ENCODE measurements around the gene SMIM1.

The SMIM1 gene

DNA sequence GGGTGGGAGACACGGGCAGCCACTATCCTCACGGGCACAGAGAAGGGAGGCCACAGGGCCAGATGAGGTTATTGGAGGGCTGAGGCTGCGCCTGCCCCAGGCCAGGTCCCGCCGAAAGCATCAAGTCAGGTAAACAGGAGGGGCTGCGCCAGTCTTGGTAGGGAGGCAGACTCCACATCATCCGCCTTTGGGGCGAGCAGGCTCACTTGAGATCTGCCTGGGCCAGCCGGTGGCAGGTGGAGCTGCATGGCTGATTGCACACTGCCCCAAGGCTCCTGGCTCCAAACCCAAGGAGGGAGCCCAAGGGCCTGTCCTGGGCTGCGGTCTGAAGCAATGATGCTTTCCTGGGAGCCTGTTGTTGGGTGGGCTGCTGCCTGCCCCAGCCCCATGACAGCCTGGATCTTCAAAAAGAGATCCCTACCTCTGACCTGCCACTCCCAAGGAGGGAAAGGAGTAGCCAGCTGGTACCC is 4.6 kb downstream of the SMIM1 start:
- no peak for DNase-seq (ENCODE audit: low read depth)

DNA sequence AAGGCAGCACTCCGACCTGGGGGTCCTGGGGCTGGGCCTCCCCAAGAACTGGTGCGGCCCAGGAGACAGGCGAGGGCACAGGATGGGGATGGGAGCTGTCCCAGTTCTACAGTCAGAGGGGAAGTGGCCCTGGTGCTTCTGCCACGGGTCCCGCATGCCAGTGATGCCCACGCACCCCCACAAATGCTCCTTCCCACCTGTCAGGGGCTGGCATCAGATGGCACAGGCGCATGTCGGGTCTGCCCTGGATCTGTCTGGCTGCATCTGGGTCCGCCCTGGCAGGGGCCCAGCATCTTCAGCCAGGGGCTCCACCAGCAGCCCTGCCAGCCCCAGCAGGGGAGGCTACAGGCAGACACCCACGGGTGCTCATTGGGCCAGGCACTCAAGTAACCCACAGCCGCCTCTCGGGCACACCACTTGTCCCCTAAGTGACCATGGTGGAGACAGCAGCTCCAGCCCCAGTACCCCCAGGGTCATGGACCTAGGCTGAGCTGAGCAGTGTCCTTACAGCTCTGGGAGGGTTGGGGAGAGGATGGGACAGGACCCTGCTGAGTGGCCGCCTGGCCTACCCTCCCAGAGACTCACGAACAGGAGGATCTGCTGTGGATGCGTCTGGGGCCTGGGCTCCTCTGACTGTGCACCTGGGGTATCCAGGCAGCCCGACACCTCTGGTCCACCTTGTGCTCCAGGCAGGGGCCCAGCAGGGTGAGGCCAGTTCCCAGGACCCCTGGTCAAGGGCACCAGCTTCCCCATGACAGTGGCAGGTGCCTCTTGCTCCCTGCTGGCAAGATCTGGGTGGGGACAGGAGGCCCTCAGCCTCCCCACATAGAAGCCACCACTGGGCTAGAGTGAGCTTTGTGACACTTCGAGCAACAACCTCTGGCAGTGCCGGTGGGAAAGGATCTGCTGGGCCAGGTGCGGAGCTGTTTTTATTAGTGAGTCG is 5.4 kb downstream of the SMIM1 start:
- DNase-seq (ENCODE audit: low read depth) = no peak

DNA sequence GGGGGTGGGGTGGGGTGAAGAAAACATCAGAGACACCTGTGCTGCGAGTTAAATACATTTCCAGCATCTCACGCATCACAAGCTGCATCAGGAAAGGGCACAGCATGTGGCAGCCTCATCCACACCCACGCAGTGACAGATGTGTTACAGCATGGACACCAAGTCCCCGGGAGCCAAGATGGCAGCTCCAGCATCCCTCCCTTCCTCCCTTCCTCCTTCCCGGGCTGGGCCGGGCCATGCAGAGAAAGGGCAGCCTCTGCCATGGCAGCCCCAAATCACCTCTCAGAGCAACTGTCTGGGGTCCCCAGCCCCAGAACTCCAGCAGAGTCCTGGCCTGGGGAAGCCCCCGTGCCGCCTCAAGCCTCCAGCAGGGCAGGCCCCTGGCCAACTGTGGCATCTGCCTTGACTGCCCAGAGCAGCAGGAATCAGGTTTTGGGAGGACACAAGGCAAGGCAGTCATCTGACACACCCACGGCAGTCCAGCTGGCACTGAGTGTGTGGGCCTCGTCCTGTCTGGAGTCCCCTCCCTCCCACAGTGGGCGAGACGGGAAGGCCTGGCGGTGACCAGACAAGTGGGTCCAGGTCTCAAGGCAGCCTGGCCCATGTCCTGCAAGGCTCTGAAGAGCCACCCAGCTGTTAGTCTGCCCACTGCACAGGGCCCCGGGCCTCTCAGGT is 6.2 kb downstream of the SMIM1 start:
- DNase-seq (ENCODE audit: low read depth) = no peak

DNA sequence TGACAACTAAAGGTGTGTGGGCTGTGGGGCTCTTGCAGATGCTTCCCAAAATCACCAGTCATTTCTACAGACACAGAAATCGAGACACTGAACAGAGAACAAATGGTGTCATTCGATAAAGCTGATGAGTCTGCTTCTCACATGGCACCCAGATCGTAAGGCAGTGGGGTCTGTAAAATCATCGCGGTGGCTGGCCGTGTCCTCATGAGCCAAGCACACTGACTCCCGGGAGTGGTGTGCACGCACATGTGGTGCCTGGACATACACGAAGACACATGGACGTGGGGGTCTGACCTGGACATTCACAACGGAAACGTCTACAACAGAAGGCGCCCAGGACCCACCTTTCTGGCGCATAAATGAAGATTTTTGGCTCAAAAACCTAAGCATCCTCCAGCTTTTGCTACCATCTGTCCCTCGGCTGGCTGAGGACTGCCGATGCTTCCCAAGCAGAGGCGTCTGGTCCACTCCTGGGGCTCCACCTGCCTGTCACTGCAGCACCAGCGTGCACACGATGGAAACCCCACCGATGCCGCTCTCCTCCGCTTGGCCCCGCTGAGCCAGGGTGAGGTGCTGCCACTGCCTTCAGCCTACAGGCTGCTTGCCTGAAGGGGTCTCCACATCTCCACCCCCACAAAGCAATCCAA is 6.8 kb downstream of the SMIM1 start:
- no peak for DNase-seq (ENCODE audit: low read depth)

DNA sequence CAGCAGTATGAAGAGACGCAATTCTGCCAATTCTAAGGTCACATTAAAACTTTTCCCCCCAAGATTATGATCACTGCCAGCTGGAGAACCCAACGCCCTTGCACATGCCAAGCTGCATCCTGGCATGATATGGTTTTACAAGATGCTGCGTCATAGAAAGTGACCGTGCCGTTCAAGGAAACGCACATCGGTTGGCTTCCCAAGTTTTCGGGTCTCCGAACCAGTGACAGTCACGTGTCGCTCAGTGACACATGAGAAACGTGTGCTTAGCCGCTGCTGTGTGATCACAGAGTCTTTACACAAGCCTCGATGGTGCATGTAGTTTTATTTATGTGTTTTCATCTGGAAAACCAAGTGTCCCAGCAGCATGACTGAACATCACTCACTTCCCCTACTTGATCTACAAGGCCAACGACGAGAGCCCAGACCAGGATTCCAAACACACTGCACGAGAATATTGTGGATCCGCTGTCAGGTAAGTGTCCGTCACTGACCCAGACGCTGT is 7.4 kb downstream of the SMIM1 start:
- DNase-seq (ENCODE audit: low read depth) = no peak

DNA sequence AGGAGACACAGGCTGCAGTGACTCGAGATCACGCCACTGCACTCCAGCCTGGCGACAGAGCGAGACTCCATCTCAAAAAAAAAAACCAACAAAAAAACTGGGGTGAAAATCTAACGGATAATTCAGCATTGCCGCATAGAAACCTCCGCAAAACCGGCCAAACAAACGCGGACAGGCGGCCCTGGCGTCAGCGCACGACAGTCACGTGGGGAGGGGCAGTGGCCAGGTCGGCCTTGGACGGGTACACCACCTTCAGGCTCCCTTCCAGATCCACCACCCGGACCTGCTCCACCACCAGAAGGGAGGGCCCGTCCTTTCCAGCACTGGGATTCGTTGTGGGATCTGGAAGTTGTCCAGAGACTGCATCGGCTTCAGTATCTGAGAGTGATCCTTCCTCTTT is 8.4 kb downstream of the SMIM1 start:
- DNase-seq (ENCODE audit: low read depth) = no peak

DNA sequence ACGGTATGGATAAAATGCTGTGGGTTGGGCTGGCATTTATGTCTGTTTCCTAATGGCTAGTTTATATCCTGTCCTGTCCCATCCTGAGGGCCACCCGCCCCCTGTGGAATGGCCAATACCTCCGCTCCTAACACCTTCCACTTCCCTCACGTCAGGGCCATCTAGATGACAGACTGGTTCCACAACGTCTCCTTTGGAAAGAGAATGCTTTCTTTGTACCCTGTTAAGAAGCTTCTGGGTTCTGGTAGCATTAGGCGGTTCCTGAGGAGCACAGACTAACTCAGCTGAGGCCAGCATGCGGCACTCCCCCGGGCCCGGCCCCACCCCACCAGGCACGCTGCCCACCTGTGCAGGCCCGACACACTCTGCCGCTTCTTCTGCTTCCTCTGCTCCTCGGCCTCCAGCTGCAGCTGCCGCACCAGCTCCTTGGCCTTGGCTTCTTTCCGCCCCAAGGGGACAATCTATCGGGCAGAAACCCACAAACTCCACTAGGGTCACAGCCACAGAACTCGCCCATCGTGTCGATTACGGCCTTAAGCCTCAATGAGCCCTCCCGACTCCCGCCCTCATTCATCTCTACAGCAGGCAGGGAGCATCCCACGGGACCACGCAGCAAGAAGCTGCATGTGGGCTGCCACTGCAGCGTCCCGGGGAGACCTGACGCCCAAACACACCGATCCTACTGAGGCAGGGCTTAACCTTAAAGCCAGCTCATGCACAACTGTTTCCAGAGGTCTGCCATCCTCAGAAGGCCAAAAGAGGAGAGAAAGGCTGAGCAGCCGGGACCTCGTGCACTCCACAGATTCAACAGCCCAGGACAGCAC is 11.3 kb downstream of the SMIM1 start:
- no peak for DNase-seq (ENCODE audit: low read depth)

DNA sequence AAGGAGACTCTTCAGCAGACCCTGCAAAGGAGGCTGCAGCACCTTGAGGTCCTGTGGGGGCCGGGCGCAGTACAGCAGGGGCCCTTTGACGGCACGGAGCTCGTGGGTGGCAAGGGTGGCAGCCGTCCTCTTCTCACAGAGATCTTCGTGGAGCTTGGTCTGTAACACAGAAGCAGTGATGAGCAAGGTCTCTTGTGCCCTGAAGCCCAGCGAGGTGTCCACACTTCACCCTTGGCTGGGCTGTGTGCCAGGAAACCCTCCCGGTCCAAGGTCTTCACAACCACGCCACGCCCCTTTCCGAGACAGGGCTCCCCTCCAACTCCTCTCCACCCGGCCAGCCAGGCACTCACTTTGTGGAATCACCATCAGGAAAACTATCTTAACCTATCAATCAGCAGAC is 12.5 kb downstream of the SMIM1 start:
- no peak for DNase-seq (ENCODE audit: low read depth)

DNA sequence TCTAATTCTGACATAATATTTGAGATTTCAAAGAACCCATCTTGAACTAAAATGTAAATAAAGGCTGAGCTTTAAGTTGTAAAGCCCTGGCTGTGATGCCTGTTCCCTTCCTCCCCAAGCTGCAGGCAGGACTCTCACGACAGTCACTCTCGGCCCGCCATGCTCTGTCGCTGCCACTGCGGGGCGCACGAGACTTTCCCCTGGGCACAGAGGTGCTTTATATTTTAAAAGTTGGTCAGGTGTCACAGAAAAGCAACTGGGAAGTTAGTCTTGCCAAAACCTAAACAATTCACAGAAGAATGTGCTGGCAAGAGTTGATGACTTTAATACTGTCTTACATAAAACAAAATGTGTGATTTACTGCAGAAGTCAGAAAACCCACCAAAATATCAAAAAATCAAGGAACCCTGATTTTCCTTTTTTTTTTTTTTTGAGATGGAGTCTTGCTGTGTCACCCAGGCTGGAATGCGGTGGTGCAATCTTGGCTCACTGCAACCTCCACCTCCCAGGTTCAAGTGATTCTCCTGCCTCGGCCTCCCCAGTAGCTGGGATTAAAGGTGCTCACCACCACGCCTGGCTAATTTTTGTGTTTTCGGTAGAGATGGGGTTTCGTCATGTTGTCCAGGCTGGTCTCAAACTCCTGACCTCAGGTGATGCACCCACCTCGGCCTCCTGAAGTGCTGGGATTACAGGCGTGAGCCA is 13.1 kb downstream of the SMIM1 start:
- DNase-seq (ENCODE audit: low read depth) = no peak

DNA sequence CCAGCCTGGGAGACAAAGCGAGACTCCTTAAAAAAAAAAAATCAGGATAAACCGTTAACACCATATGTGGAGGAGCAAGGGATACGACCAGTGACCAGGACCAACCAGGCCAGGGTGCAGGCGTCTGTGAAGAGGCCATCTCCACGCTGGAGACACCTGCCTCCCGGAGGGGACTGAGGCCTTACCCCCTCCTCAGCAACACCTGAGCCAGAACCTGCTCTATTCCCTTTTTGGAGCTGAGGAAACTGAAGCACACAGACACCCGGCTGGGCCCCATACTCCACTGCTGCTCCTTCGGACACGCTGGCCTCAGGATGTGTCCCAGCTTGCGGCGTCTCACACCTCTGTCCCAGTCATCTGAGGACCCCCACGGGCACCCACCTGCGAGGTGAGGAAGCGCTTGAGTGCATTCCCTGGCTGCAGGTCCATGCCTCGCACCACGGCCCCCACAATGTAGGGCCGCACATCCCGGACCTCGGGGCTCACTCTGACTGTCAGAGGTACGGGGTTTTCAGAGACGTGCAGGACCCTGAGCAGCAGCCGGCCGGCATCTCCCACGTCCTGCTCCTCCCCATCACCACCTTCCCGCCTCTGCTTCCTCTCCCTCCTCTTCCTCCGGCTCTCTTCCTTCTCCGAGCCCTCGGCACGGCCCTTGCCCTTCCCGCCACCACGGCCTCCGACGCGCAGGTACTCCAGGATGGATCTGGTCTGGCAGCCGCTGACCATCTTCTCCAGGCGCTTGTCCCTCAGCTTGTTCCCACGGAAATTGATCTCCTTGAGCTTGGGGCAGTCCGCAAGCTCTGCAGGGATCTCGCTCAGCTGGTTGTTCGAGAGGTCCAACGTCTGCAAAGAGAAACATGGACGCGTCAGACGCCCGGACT is 14.2 kb downstream of the SMIM1 start:
- no peak for DNase-seq (ENCODE audit: low read depth)

DNA sequence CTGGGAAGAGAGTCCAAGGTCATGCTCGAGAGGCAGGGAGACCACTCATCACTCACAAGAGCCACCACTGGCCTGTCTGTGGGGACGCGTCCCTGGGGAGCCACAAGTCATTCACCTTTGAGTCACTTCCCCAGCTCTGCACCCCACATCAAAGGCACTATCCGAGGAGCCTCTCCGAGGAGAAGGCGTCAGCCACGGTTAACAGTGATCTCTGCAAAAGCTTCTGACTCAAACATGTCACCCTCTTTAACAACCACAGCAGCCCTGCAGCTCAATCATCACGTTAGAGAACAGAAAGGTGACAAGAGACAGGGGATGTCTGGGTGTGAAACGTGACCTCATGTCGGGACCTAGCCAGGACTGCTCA is 14.8 kb downstream of the SMIM1 start:
- DNase-seq (ENCODE audit: low read depth) = no peak

DNA sequence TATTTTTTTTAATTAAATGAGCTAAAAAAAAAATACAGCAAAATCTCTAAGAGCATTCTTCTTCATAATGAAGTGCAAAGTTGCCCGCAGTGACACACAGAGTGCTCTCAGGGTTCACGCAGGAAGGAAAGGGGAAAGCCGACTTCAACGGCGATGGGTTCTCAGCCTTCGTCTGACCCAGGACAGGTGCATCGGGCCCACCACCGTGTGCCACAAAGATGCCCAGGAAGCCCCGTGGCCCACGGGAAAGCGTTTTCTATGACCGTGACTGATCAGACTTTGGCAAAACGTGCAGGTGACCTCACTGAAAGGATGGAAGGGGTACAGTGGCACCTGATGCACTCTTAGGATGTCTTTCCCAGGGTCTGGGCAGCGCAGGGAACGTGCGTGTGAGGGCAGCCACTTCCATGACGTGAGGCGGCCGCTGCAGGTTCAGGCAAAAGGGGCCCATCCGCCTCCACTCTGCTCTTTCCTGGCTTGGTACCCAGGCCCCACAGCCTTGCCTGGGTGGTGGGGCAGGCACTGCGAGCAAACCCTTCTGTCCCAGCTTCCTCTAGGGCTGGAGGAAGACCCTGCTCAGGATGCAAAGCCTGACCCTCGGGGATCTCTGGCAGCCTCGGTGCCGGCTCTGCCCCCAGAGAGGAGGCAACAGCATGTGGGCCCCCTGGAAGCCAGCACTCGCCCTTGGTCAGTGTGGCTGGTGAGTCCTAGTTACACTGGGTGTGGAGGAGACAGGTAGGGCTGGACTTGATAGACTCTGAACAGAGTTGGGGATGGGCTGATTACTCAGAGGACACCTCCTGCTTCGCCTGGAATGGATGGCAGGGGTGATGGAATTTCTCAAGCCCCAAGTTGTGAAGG is 15.4 kb downstream of the SMIM1 start:
- no peak for DNase-seq (ENCODE audit: low read depth)

DNA sequence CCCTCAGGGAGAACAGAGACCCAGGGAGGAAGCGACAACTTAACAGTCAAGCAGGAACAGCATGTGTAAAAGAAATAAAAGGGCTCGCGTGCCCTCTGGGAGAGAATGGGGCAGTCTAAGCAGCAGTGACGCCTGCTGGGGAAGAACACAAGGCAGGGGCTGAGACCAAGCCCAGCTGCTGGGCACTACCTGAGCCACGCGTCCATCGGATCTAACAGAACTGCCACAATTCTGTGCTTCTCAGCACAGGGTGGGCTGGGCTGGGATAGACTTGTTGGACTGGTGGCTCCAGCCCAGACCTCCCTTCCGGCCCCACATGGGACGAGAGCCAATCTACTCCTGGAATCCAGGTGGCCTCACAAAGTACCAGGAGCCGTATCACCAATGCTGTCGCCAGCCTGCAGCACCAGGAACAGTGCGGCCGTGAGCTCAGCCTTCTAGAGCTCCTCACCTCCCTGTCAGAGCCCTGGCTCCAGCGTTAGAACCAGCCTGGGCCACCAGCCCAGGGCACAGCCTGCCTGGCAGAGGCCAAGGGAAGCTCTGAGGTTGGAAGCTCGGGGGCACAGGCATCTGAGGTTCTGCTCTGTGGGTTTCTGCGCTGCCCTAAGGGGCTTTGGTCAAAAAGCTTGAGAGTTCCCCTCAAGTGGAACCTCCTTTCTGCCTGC is 16.3 kb downstream of the SMIM1 start:
- DNase-seq (ENCODE audit: low read depth) = no peak

DNA sequence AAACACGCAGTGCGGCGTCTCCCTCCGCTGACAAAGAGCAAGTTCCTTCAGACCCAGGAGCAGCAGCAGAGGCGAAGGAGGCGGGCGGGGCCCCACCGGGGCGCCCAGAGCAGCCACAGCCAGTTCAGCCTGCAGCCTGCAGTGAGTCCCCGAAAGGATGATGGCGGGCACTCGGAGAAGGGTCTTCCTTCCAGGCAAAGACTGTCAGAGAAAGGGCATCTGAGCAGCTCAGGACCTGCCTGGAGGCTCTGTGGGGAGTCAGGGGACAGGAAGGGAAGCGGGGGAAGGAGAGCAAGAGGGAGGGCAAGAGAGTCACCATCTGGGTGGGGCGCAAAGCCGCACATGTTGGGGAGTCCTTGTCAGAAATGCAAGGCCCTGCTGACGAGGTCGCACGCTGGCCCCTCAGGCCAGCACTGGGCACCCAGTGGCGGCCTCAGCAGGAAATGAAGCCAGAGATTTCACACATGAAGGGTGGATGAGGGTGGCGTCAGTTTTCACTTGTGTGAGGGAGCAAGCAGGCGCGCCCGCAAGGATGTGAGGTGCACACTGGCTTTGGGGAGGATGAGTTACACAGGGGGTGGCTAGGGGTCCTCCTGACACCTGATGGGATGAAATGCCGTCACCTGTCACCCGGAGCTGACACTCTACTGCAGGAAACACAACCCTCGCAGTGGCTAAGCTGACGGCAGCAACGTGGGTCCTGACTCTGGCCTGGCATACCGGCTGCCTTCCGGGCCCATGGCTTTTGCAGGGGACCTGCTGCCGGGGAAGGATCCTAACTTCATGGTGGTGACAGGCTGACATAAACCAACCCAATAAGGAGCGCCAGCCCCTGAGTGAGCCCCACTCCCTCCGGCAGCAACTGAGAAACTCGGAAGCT is 17.1 kb downstream of the SMIM1 start:
- DNase-seq (ENCODE audit: low read depth) = no peak

DNA sequence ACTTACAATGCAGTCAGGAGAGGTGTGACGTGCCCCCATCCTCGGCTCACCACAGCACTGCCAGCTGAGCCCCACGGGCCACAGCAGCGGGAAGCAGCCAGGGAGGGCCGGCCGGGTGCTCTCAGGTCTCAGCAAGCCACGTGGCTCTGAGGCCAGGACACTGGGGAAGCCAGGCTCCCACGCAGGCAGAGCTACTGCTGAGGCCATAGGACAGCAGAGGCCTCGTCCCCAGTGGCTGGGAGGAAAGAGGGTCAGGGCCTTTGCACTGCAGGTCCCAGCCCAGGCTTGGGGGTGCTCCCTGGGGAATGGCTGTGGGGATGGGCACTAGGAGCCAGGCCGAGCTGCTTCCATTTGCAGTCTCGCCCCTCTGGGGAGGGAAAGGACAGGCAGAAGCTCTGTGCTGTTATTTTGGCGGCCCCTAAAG is 18.0 kb downstream of the SMIM1 start:
- DNase-seq (ENCODE audit: low read depth) = no peak

DNA sequence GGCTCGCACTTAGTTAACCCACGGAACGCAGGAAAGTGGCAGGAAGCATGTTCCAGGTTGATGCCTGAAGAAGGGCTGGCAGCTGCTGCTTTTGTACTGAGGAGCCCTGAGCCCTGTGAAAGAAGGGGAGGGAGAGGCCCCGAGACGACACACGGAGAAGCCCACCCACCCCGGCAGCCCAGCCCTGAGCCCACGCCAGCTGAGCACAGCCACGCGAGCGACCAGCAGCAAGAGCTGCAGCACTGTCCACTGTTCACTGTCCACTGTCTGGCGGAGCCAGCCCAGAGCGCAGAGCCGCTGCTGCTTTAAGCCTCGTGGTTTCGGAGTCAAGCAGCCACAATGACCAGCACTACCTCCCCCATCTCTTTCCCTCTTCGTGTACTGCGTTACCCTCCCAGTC is 18.4 kb downstream of the SMIM1 start:
- no peak for DNase-seq (ENCODE audit: low read depth)

DNA sequence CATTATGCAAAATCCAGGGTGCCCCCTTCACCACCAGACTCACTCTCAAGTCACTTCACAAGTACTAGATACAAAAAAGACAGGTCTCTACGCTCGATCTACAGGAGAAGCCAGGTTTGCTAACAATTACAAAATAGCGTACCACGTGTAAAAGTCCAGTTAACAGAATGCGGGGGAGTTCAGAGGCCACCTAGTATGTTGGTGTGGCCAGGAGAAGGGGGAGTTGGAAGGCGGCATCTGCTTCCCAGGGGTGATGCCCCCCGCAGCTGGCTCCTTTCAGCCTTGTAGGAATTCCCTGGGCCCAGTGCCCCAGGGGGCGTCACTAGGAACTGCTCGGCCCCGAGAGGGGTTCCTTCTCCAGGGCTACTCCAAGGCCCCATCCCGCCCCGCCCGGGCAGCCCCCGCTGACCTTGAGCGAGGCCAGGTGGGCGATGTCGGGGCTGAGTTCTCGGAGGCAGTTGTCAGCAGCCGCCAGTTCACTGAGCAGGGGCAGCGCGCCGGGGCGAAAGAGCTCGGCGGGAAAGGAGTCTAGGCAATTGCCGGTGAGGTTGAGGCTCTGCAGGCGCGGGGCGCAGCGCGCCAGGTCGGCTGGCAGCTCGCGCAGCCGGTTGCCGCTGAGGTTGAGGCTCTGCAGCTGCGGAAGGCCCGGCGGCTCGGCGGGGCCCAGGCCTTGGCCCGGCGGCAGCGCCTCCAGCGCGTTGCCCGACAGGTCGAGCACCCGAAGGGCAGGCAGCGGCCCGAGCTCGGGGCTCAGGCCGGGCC is 23.1 kb downstream of the SMIM1 start:
- DNase-seq (ENCODE audit: low read depth) = no peak
